HG03457 (cell line): Measurements from ENCODE around the gene NUDT3.
"Not testable (repeated sequence)": the region's sequence is repeated elsewhere in the genome, so short reads cannot be mapped to it uniquely, and the experiment has no call there.

ENCODE experiments used
- ATAC-seq: cut with Tn5 transposase; IDR thresholded peaks from one replicate; pipeline ENCODE4 v1.9.1; 2021; ENCODE audit warnings: moderate number of reproducible peaks; ENCODE audit not compliant: unreplicated experiment

The NUDT3 gene

DNA sequence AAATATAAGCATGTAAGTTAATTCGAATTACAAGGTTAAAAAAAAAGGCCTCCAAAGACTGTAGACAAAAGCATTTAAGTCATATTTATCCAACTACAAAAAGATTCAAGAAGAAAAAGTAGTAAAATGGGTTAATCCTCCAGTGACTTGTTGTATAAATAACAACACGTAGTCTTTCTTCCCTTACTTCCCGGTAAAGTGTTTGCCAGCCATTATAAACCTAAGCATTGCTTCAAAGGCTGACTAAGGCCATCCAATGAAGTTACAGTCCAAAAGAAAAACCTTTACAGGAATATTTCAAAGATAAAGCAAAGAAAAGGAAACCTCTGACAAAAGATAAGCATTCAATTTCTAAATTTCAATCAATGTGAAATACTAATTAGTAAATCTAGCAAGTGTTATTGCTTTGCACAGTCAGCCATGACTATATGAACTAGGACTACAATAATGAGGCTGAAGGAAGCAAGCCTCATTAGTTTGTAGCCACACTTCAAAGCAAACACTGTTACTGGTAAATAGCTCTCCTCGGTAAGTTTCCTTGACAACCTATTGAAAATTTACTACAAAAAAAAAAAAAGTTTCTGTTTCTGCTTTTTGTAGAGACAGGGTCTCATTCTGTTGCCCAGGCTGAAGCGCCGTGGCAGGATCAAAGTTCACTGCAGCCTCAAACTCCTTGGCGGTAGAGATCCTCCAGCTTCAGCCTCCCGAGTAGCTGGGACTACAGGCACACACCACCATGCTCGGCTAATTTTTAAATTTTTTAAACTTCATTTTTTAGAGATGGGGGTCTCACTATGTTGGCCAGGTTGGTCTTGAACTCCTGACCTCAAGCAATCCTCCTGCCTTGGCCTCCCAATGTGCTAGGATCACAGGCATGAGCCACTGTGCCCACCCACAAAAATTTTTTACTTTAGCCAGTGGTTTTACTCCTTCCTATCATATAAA is 46.0 kb downstream of the NUDT3 start:
- ATAC-seq, result no peak

DNA sequence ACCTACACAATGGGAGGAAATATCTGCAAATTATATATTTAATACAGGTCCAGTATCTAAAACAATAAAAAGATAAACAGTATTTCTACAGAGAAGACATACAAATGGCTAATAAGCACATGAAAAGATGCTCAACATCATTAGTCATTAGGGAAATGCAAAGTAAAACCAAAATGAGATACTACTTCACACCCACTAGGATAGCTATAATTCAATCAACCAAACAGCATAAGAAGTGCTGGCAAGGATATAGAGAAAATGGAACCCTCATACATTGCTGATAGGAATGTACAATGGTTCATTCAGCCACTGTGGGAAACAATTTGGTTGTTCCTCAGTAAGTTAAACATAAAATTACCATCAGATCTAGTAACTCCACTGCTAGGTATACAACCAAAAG is 48.7 kb downstream of the NUDT3 start:
- ATAC-seq, result no peak

DNA sequence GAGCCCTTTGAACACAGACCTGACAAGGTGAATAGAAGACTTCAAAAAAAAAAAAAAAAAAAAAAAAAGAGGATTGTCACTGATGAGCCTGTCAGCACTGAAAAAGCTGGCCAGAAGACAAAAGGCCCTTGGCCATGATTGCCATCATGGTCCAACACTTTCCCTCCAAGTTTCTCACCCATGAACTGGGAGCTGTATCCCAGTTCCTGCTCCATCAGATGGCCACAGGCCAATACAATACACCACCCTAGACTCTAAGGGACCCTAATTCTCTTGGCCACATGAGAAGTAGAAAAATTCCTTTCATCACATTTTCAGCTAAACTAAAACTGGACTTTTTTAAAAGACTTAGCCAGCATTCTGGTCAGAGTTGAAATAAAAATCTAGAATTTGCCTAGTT is 50.2 kb downstream of the NUDT3 start:
- no peak for ATAC-seq

DNA sequence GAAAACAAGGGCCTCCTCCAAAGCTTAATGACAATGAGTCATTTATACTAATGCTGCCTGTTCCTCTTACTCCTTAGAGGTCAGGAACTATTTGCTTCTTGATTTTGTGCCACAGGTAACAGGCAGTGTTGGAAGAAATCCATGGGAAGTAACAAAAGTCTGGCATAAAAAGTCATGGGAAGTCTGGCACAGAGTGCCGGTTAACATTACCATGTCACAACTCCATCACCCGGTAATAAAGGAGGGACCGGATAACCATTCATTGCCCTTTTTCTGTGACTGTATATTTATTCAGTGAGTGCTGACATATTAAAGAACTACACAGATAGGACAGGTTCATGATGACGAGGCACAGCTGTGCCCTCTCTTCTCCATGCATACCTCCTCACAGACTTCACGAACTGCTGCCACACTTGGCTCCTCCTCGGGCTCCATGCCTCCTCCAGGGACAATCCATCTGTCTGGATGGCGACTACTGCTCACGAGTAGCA is 50.9 kb downstream of the NUDT3 start:
- no peak for ATAC-seq

DNA sequence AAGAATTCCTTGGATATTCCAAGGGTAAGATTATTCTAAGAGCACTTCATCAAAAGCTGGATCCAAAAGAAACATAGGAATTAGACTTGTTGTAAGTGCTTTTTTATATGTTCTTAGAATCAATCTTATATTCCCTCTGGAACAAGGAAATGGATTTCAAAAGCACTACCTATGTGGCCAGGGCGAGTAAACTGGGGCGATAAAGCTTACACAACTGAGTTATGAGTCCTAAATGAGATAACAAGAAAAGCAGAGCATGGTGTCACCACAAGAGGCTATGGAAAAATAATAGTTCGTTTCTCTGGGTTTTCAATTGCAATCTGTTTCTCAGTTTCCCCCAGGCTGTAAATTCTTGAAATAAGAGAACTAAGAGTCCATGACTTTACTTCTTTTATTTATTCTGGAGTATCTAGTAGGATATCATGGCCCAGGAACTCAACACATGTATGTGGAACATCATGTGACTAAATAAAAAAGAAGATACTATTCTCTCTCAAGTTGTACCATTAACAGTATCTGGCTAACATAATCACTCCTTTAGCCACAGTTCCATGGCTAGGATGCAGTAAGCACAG is 51.5 kb downstream of the NUDT3 start:
- ATAC-seq, result no peak

DNA sequence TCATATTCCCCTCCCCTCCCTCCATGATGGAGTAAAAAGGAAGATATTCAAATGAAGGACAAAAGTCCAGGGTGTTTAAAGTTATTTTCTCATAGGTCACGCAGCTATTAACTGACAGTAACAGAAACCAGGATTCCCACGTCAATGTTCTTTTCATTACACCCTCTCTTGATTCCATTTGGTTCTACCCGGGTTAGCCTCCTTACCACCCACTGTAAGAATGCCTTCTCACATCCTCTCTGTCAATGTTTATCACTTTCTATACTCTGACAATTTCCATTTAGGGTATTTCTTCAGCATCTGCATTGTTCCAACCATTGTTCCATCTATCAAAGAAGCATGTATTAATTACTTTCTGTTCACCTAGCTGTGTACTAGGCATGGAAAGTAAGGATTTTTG is 52.1 kb downstream of the NUDT3 start:
- ATAC-seq, result no peak

DNA sequence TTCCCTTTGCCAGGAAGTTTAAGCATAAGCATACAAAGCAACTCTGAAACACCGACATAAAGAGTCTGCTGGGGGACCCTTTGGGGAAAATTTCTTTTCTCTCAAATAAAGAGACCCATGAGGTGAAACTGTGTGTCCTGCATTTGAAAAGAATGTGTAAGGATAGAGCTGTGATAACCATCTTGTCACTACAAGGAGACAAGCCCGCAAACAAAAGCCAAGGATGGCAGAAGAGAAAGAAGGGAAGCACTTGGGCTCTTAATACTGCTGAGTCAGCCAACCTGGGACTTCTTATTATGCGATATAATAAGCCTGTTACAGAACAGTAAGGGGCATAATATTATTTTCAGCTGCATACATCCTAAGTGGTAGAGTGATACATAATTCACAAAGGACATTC is 52.5 kb downstream of the NUDT3 start:
- ATAC-seq, result no peak

DNA sequence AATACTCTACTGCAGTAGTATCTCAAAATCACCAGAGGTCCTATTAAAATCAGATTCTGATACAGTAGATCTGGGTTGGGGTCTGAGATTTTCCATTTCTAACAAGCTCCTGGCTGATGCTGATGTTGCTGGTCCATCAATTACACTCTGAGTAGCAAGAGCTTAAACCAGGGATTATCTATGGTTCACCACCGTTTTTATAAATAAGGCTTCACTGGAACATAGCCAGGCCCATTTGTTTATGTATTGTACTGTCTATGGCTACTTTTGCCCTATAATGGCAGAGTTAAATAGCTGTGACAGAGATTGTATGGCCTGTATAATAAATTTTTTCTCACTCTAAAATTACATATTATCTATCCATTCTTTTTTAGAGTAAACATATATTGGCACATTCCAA is 53.0 kb downstream of the NUDT3 start:
- ATAC-seq, result no peak

DNA sequence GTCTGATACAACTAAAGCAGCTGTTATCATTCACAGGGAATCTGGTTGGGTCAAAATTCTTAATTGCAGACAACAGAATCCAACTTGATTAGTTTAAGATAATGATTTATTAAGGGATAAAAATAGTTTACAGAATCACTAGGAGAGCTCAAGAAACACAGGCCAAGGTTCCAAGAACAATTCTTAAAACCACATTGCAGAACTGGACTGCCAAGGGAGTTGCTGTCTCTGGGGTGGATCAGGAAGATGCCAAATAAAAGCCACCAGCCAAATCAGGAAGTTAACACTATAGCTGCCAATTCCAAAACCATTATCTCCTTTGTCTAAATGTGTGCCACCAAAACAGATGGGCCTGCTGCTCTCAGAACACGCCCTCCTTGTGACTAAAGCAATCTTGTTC is 53.7 kb downstream of the NUDT3 start:
- no peak for ATAC-seq

DNA sequence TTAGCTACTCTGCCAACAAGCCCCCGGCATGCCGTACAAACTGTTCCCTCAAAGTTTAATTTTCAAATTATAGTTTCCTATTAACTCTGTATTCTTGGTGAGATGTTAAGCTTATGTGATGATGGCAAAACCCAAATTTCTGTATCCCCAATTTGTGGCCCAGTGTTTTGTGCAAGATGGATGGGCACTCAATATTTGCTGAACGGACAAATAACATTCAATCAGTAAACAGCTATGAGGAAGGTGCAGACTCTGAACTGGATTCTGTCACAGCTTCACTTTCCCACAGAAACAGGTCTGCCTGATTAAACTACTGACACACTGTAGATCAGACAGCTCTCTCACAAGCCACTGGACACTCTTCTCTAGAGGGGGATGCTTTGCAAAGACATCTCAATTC is 54.1 kb downstream of the NUDT3 start:
- no peak for ATAC-seq

DNA sequence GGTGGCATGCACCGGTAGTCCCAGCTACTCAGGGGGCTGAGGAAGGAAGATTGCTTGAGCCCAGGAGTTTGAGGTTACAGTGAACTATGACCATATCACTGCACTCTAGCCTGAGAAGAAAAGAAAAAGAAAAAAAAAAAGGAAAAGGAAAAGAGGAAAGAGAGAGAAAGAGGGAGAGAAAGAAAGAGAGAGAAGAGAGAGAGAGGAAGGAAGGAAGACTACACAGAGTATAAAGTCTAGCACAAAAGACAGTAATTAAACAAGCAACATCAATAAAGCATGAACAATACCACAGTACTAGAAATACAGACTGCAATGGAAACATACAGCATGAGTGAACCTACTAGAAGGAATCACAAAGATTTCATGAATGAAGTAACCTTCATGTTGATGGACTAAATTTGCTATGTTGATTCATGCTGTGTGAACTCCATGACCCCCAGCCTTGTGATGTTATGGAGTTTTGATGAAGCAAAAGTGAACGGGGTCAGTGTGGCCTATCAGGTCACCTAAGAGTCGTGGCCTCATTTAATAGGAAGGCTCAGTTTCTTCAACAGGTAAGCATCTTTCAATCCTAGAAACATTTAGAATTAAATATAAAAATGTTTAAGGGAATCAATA is 57.6 kb downstream of the NUDT3 start:
- ATAC-seq, result no peak

DNA sequence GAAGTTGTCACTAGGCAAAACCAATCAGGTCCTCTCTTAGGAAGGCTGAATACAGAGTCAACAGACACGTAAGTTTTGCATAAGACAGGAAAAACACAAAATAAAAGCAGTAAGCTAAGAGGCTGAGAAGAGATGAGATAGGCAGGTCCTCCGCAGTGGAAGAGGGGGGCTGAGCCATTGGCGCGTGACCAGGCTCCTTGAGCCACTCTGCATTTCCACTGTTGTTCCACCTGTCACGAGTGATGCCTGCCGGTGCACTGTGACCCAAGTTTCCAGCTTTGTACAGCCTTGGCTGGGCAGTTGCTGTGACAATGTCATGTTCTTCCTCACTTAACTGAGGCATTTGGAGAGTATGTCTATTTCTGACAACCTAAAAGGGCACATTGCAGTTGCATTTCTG is 58.6 kb downstream of the NUDT3 start:
- ATAC-seq, result no peak

DNA sequence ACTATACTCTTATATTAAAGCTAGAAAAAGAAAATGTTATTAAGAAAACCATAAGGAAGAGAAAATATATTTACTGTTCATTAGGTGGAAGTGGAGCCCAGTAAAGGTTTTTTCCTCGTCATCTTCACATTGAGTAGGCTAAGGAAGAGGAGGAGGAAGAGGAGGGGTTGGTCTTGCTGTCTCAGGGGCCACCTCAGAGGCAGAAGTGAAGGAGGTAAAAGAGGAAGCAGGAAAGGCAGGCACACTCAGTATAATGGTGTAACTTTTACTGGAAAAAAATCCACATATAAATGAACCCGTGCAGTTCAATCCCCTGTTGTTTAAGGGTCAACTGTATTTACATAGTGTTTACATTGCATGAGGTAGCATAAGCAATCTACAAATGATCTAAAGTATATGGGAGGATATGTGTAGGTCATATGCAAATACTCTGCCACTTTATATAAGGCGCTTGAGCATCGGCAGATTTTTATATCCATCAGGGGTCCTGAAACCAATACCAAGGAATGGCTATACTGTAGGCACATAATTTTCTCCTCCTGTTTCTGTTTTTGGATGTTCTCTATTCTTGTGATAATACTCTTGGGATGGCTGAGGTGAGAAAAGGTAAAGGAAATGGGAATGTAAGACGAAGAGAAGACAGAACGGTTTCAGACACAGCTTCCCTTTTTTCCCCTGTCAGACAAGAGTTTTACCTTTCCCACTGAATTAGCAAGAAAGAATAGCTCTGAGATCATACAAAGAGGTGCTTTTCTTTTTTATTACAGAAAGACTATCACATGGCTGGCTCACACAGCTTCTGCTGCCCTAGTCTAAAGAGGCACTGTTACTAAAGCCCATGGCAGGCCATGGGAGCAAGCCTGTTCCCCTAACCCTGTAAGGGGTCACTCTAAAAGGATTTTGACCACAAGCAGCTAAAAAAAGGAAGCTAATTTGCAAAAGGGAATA is 59.9 kb downstream of the NUDT3 start:
- ATAC-seq, result no peak

DNA sequence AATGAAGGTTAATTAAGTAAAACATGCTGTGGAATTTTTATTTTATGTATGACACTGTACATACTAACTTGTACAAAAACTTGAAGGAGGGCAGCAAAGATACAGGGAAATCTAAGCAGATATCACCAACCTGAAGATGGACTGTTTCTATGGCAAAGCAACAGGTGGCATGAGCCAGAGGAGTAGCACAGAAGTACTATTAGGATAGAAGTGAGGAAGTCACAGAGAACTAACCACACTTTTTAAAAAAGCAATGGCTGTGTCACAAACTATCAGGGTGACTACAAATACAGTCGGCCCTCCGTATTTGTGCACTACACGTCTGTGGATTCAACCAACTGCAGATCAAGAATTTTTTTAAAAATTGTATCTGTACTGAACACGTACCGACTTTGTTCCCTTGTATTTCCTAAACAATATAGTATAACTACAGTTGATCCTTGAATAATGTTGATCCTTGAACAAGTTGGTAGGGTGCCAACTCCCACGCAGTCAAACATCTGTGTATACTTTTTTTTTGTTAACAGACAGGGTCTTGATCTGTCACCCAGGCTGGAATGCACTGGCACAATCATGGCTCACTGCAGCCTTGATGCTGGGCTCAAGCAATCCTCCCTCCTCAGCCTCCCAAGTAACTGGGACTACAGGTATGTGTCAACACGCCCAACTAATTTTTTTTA is 61.0 kb downstream of the NUDT3 start:
- no peak for ATAC-seq

DNA sequence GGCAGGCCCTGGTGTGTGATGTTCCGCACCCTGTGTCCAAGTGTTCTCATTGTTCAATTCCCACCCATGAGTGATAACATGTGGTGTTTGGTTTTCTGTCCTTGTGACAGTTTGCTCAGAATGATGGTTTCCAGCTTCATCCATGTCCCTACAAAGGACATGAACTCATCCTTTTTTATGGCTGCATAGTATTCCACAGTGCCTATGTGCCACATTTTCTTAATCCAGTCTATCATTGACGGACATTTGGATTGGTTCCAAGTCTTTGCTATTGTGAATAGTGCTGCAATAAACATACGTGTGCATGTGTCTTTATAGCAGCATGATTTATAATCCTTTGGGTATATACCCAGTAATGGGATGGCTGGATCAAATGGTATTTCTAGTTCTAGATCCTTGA is 62.7 kb downstream of the NUDT3 start:
- not testable (repeated sequence) for ATAC-seq

DNA sequence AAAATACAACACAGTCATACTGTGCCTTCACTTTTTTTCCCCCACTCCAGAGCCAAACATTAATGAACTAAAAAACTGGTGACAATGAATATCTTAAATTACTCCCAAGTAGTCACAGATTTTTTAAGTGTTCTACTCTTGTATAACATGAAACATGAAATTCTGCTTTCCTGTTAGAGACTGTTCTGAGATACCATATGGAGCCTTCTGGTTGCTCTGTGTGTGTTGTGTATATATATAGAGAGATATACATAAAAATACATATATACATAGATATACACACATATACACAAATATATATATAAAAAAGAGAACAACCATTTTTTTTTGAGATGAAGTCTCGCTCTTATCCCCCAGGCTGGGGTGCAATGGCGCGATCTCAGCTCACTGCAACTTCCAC is 63.5 kb downstream of the NUDT3 start:
- ATAC-seq, result no peak

DNA sequence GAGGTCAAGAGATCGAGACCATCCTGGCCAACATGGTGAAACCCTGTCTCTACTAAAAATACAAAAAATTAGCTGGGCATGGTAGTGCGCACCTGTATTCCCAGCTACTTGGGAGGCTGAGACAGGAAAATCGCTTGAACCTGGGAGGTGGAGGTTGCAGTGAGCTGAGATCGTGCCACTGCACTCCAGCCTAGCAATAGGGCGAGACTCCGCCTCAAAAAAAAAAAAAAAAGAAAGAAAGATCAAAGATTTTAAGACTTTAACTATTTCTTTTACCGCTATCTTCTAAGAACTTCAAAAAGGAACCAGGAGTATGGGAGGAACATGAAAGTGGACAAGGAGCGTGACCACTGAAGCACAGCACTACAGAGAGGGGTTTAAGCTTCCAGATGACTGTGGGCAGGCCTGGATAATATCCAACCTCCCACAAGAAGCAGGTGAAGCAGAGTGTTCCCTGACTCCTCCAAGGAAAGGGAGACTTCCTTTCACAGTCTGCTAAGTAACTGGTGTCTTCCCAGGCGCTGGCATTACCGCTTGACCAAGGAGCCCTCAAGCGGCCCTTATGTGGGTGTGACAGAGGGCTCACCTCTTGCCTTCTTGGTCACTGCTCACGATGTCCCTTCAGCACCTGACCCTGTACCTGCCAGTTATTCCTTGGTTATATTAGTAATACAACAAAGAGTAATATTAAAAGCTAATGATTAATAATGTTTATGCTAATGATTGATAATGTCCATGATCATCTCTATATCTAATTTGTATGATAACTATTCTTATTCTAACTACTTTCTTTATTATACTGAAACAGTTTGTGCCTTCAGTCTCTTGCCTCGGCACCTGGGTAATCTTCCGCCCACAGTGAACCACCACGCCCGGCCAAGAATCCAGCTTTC is 64.9 kb downstream of the NUDT3 start:
- ATAC-seq, result not testable (repeated sequence)

DNA sequence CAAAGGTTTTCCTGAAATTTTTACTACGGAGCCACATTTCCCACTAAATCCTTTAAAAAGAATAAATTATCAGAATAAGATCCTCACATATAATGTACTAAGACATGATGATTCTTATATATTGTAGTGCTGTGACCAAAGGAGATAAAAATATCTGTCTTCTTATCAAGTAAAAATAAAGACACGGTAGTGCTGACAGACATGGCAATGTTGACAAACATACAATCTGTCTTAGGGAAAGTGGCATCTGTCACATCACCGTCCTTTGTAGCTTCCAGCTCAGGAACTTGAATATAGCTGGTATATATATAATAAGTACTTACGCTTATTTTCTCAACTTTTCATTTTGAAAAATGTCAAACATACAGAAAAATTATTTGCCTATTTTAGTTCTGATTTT is 66.8 kb downstream of the NUDT3 start:
- no peak for ATAC-seq

DNA sequence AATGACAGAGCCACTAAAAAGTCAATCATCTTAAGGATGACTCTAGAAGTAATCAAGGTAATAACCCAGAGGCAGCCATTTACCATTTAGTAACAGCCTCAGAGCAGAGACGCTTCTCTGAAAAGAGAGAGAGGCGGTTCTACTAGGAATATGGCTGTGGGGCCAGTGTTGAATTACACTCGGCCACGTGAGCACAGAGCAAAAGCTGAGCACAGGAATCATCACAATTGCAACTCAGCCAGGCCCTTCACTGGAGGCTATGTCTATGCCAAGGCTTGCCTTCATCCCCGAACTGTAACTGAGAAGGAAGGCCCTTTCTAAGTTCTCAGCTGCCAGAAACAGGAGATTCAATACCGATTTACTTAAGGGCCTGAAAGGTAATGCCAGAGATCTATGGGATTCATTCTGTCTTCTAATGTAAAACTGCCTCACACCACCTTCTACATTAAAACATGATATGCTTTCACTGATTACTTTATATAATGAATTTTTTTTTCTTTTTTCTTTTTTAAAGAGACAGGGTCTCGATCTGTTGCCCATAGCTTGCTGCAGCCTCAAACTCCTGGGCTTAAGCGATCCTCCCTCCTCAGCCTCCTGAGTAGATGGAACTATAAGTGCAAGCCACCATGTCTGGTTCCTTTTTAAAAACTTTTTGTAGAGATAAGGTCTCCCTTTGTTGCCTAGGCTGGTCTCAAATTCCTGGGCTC is 67.6 kb downstream of the NUDT3 start:
- no peak for ATAC-seq
